T-helper 1 cell treated with Interleukin-12 subunit alpha and Interleukin-12 subunit beta and Interleukin-4 antibody, amounts not matched to agents 30 μg/mL and 1 μg/mL, for 36 hours (primary cell): ENCODE results near the gene PRR13.

Experiments used
- H3K27ac Mint-ChIP-seq: one replicate; pipeline ENCODE4 v1.8.0; 2021; ENCODE audit warnings: mild to moderate bottlenecking, mixed read lengths
- H3K27me3 Mint-ChIP-seq: one replicate; pipeline ENCODE4 v1.8.0; 2021; ENCODE audit warnings: low read depth, mixed read lengths
- H3K36me3 Mint-ChIP-seq: one replicate; pipeline ENCODE4 v1.8.0; 2021; ENCODE audit warnings: low read depth, mixed read lengths
- H3K4me1 Mint-ChIP-seq: one replicate; pipeline ENCODE4 v1.8.0; 2021; ENCODE audit warnings: low read depth, mixed read lengths
- H3K4me3 Mint-ChIP-seq: one replicate; pipeline ENCODE4 v1.8.0; 2021; ENCODE audit warnings: mild to moderate bottlenecking, moderate library complexity, mixed read lengths
- H3K9me3 Mint-ChIP-seq: one replicate; pipeline ENCODE4 v1.8.0; 2021; ENCODE audit warnings: mixed read lengths

PRR13 gene

GRCh38 chr12:53485955-53486735, 44.6 kb downstream of the PRR13 start:
- Mint-ChIP-seq H3K4me3 (no peak overlapping the region), H3K9me3 (no peaks in the 10 kb centered on the region), H3K27ac (peak overlapping the region; percentile 11)

GRCh38 chr12:53486736-53487487, 45.4 kb downstream of the PRR13 start:
- Mint-ChIP-seq H3K27ac (no peak overlapping the region), H3K36me3 (peaks cover 19% of the 10 kb centered on the region), H3K9me3 (no peaks in the 10 kb centered on the region), H3K4me1 (no peaks in the 10 kb centered on the region), H3K27me3 (no peaks in the 10 kb centered on the region), H3K4me3 (no peak overlapping the region)

More at GRCh38 chr12:53485955-53486735, 44.6 kb downstream of the PRR13 start:
- Mint-ChIP-seq H3K4me1 (no peaks in the 10 kb centered on the region), H3K36me3 (peaks cover 22% of the 10 kb centered on the region), H3K27me3 (no peaks in the 10 kb centered on the region)

DNA sequence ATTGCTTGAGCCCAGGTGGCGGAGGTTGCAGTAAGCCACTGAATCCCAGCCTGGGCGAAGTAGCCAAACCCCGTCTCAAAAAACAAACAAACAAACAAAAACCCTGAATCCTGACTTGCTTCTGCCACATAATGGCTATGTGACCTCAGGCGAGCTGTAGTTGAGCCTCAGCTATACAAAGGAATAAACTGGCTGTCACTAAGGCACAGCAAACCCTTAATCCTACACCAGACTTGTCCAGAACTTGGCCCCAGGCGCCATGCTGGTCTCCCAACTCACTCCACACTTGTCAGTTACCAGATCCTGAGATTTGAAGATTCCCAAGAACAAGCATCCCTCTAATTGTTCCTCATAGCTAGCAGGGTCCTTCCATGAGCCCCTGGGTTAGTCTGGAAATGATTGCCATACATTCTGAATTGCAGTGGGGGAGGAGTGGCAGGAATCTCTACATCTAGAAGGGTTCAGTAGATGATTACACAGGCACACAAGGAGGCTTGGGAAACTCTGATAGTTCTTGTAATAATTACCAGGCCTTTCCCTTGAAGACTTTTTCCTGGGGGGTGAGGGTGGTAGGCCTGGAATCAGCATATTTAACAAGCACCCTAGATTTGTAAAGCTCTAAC, 47.8 kb downstream of the PRR13 start:
- H3K4me3 Mint-ChIP-seq: no peak overlapping the region
- H3K27ac Mint-ChIP-seq: no peak overlapping the region
- H3K27me3 Mint-ChIP-seq: no peaks in the 10 kb centered on the region
- H3K4me1 Mint-ChIP-seq: peaks cover 17% of the 10 kb centered on the region
- peaks cover 4% of the 10 kb centered on the region for H3K36me3 Mint-ChIP-seq
- H3K9me3 Mint-ChIP-seq: no peaks in the 10 kb centered on the region

- Mint-ChIP-seq H3K27me3 (no peaks in the 10 kb centered on the region), H3K4me1 (peaks cover 22% of the 10 kb centered on the region), H3K36me3 (peaks cover 7% of the 10 kb centered on the region), H3K4me3 (peak overlapping the region; percentile 65), H3K27ac (peak overlapping the region; percentile 68), H3K9me3 (no peaks in the 10 kb centered on the region)
These were observed 50.7 kb downstream of the PRR13 start for GRCh38 chr12:53492188-53492587.

DNA sequence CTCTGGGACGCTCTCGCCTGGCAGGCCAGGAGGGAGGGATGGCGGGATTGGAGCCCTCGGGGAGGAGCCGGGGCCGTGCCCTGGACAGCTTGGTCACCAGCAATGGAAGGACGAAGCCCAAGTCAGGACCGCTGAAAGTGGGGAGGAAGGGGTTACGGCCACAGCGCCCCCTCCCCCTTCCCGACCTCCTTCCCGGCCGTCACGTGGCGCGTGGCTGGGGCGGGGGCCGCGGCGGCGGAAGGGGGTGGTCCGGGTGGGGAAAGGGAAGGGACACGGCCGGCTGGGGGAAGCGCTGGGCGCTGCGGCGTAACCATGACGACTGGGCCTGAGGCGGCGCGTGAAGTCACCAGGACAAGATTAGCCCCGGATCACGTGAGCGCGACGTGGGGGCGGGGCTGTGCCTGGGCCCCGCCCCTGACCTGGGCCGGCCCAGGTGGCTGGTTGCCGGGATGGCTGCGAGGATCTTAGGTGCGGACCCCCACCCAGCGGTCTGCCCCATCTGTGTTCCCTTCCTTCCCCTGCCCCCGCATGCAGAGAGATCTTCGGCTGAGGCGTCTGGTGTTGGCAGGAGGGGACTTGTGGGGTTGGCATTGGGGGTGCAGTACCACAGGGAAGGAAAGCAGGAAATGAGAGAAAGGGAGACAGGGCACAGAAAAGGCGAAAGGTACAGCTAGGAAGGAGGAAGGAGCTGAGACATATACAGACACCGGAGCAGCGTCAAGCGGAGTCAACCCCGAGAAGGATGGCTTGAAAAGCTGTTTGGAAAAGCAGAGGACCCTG, 51.5 kb downstream of the PRR13 start:
- no peaks in the 10 kb centered on the region for H3K27me3 Mint-ChIP-seq
- H3K9me3 Mint-ChIP-seq: no peaks in the 10 kb centered on the region
- H3K27ac Mint-ChIP-seq: peak overlapping the region; percentile 49
- peaks cover 4% of the 10 kb centered on the region for H3K36me3 Mint-ChIP-seq
- peak overlapping the region; percentile 90 for H3K4me3 Mint-ChIP-seq
- peaks cover 26% of the 10 kb centered on the region for H3K4me1 Mint-ChIP-seq

- peak overlapping the region; percentile 49 for H3K27ac Mint-ChIP-seq
- H3K4me3 Mint-ChIP-seq: peak overlapping the region; percentile 90
- peaks cover 33% of the 10 kb centered on the region for H3K4me1 Mint-ChIP-seq
- peaks cover 4% of the 10 kb centered on the region for H3K36me3 Mint-ChIP-seq
- no peaks in the 10 kb centered on the region for H3K27me3 Mint-ChIP-seq
- no peaks in the 10 kb centered on the region for H3K9me3 Mint-ChIP-seq
These were observed 52.3 kb downstream of the PRR13 start for GRCh38 chr12:53493610-53494391.
